ENCODE data around the gene CLPTM1L. TPM values are rescaled to one million over a fixed set of nuclear protein-coding genes. Genes with fewer than 3 reads are reported as not detected.

CLPTM1L gene
- polyA plus RNA-seq, 3 donors = 14.1 to 76.2 (median 35.0) TPM

DNA sequence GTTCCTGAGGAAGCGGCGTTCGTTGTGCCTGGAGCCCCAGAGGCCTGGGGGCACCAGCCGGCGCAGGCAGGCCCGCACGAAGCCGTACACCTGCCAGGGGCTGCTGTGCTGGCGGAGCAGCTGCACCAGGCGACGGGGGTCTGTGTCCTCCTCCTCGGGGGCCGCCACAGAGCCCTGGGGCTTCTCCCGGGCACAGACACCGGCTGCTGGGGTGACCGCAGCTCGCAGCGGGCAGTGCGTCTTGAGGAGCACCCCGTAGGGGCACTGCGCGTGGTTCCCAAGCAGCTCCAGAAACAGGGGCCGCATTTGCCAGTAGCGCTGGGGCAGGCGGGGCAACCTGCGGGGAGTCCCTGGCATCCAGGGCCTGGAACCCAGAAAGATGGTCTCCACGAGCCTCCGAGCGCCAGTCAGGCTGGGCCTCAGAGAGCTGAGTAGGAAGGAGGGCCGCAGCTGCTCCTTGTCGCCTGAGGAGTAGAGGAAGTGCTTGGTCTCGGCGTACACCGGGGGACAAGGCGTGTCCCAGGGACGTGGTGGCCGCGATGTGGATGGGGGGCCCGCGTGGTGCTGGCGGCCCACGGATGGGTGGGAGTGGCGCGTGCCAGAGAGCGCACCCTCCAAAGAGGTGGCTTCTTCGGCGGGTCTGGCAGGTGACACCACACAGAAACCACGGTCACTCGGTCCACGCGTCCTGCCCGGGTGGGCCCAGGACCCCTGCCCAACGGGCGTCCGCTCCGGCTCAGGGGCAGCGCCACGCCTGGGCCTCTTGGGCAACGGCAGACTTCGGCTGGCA, 51.3 kb downstream of the CLPTM1L start:
- H3K27ac ChIP-seq (ENCODE audit: low read depth in 1 of 2, low read length in 2 of 2) = no peak overlapping the region
- H3K9ac ChIP-seq (ENCODE audit: insufficient read depth, low read length, poor library complexity, severe bottlenecking) = no peak overlapping the region
- no peaks in the 10 kb centered on the region for H3K36me3 ChIP-seq (replicated peaks in 1 of 2; ENCODE audit: control insufficient read depth in 1 of 2, insufficient read depth in 2 of 2, low read length in 2 of 2)
- H3K4me2 ChIP-seq (replicated peaks; ENCODE audit: extremely low read depth, low read length, poor library complexity, severe bottlenecking) = no peak overlapping the region
- WGBS (ENCODE audit: insufficient coverage) = 94% methylated on average over 60 of the region's 60 CpGs
- no peaks in the 10 kb centered on the region for H3K79me2 ChIP-seq (ENCODE audit: insufficient read depth, low read length)
- TF ChIP-seq, protein P1, sequence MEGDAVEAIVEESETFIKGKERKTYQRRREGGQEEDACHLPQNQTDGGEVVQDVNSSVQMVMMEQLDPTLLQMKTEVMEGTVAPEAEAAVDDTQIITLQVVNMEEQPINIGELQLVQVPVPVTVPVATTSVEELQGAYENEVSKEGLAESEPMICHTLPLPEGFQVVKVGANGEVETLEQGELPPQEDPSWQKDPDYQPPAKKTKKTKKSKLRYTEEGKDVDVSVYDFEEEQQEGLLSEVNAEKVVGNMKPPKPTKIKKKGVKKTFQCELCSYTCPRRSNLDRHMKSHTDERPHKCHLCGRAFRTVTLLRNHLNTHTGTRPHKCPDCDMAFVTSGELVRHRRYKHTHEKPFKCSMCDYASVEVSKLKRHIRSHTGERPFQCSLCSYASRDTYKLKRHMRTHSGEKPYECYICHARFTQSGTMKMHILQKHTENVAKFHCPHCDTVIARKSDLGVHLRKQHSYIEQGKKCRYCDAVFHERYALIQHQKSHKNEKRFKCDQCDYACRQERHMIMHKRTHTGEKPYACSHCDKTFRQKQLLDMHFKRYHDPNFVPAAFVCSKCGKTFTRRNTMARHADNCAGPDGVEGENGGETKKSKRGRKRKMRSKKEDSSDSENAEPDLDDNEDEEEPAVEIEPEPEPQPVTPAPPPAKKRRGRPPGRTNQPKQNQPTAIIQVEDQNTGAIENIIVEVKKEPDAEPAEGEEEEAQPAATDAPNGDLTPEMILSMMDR (IDR thresholded peaks at IDR 0.05) = no peak
- Mint-ChIP-seq H3K27me3 (ENCODE audit: low read depth in 3 of 3) (peaks cover 17 to 42% (median 23%) of the 10 kb centered on the region in 3 donors), H3K9me3 (peaks cover 0 to 8% (median 5%) of the 10 kb centered on the region in 7 donors), H3K27ac (no peak overlapping the region), H3K4me3 (peak overlapping the region in 1 of 2 donors; percentile 62), H3K36me3 (no peaks in the 10 kb centered on the region), H3K4me1 (no peaks in the 10 kb centered on the region)
- no peaks in the 10 kb centered on the region for H3K4me1 ChIP-seq (ENCODE audit: control insufficient read depth in 1 of 2, insufficient read depth in 2 of 2, low read length in 2 of 2)
- intact Hi-C loops (cut with micrococcal nuclease) = no loop called here
- H3K27me3 ChIP-seq (ENCODE audit: control insufficient read depth in 2 of 2, insufficient read depth in 2 of 2, low read length in 2 of 2) = peaks cover 0 to 16% of the 10 kb centered on the region in 2 donors
- H3K9me3 ChIP-seq (replicated peaks in 1 of 2; ENCODE audit: control insufficient read depth in 1 of 2, insufficient read depth in 1 of 2, low read length in 2 of 2) = peaks cover 0 to 7% of the 10 kb centered on the region in 2 donors
- no peak for DNase-seq
- H4K20me1 ChIP-seq (ENCODE audit: insufficient read depth, low read length) = no peaks in the 10 kb centered on the region
- H2AFZ ChIP-seq (ENCODE audit: insufficient read depth, low read depth, low read length, poor library complexity, severe bottlenecking) = no peak overlapping the region
- H3K4me3 ChIP-seq (replicated peaks in 1 of 3; ENCODE audit: low read depth in 2 of 3, low read length in 3 of 3) = no peak overlapping the region

DNA sequence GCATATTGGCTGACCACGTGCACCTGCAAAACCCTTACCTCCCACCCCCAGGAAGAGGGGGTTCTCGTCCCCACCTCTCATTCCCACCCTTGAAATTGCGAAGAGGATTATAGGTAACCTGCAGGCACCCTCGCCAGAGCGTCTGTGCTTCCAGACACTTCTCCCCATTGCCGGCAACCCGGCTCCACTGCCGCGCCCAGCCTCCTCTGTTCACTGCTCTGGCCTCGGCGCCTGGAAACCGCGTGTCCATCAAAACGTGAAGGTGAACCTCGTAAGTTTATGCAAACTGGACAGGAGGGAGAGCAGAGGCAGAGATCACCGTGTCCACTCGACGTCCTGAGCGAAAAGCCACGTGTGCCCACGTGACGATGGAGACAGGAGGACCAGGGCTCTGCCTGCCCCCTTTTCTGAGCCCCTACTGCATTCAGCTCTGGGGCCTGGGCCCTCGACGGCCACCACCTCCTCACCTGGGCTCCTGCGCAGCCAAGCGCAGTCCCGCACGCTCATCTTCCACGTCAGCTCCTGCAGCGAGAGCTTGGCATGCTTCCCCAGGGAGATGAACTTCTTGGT, 52.0 kb downstream of the CLPTM1L start:
- Histone ChIP-seq H3K27ac (ENCODE audit: low read depth in 1 of 2, low read length in 2 of 2) (no peak overlapping the region), H3K36me3 (replicated peaks in 1 of 2; ENCODE audit: control insufficient read depth in 1 of 2, insufficient read depth in 2 of 2, low read length in 2 of 2) (no peaks in the 10 kb centered on the region), H3K4me3 (replicated peaks in 1 of 3; ENCODE audit: low read depth in 2 of 3, low read length in 3 of 3) (no peak overlapping the region), H3K4me1 (ENCODE audit: control insufficient read depth in 1 of 2, insufficient read depth in 2 of 2, low read length in 2 of 2) (no peaks in the 10 kb centered on the region), H2AFZ (ENCODE audit: insufficient read depth, low read depth, low read length, poor library complexity, severe bottlenecking) (no peak overlapping the region), H3K9ac (ENCODE audit: insufficient read depth, low read length, poor library complexity, severe bottlenecking) (no peak overlapping the region), H3K9me3 (replicated peaks in 1 of 2; ENCODE audit: control insufficient read depth in 1 of 2, insufficient read depth in 1 of 2, low read length in 2 of 2) (peaks cover 0 to 11% of the 10 kb centered on the region in 2 donors), H3K27me3 (ENCODE audit: control insufficient read depth in 2 of 2, insufficient read depth in 2 of 2, low read length in 2 of 2) (peaks cover 0 to 16% of the 10 kb centered on the region in 2 donors), H3K79me2 (ENCODE audit: insufficient read depth, low read length) (no peaks in the 10 kb centered on the region), H3K4me2 (replicated peaks; ENCODE audit: extremely low read depth, low read length, poor library complexity, severe bottlenecking) (no peak overlapping the region), H4K20me1 (ENCODE audit: insufficient read depth, low read length) (no peaks in the 10 kb centered on the region)
- WGBS (ENCODE audit: insufficient coverage) = 93% methylated on average over 30 of the region's 30 CpGs
- H3K36me3 Mint-ChIP-seq = no peaks in the 10 kb centered on the region
- TF ChIP-seq, protein P1 (IDR thresholded peaks at IDR 0.05) = no peak
- H3K27me3 Mint-ChIP-seq (ENCODE audit: low read depth in 3 of 3) = peaks cover 17 to 40% (median 23%) of the 10 kb centered on the region in 3 donors
- H3K9me3 Mint-ChIP-seq = peaks cover 6 to 13% (median 12%) of the 10 kb centered on the region in 7 donors
- H3K4me1 Mint-ChIP-seq = no peaks in the 10 kb centered on the region
- DNase-seq = no peak
- no peak overlapping the region for H3K4me3 Mint-ChIP-seq
- no peak overlapping the region for H3K27ac Mint-ChIP-seq
- intact Hi-C loops (cut with micrococcal nuclease) = no loop called here
